Activated CD8-positive, alpha-beta T cell treated with anti-CD3 and anti-CD28 coated beads for 36 hours (primary cell): ENCODE measurements around the gene CEP104. TPM values are rescaled to one million over a fixed set of nuclear protein-coding genes. Genes with fewer than 3 reads are reported as not detected.

Source experiments
- ATAC-seq: fragments of 200-7000 bp; cut with Tn5 transposase; one replicate; pipeline ENCODE4 v1.10.0; 2021; ENCODE audit warnings: mild to moderate bottlenecking, moderate library complexity
- CTCF ChIA-PET: fragments of 350-600 bp; sonication (Branson Sonifier 250); formaldehyde crosslinking; loops from one replicate; lab custom pipeline; 2021; ENCODE audit warnings: antibody characterized with exemption; lab: Charles Lee
- POLR2A ChIA-PET: fragments of 350-600 bp; sonication (Branson Sonifier 250); formaldehyde crosslinking; loops from one replicate; lab custom pipeline; 2021; ENCODE audit warnings: antibody characterized with exemption; lab: Charles Lee
- DNase-seq: peaks from one replicate; pipeline ENCODE4 v3.0.0-alpha.2; 2020
- H3K27ac Mint-ChIP-seq: one replicate; pipeline ENCODE4 v1.8.0; 2021; ENCODE audit warnings: mild to moderate bottlenecking, mixed read lengths
- H3K27me3 Mint-ChIP-seq: one replicate; pipeline ENCODE4 v1.8.0; 2021; ENCODE audit warnings: mixed read lengths
- H3K36me3 Mint-ChIP-seq: one replicate; pipeline ENCODE4 v1.8.0; 2021; ENCODE audit warnings: low read depth, mixed read lengths
- H3K4me1 Mint-ChIP-seq: one replicate; pipeline ENCODE4 v1.8.0; 2021; ENCODE audit warnings: low read depth, mixed read lengths
- H3K4me3 Mint-ChIP-seq: one replicate; pipeline ENCODE4 v1.8.0; 2021; ENCODE audit warnings: mild to moderate bottlenecking, moderate library complexity, mixed read lengths
- H3K9me3 Mint-ChIP-seq: one replicate; pipeline ENCODE4 v1.8.0; 2021; ENCODE audit warnings: mixed read lengths
- intact Hi-C: fragments of 100-400 bp; cut with micrococcal nuclease; formaldehyde crosslinking; loops from one replicate; pipeline ENCODE4 v1.10.0; 2022
- total RNA-seq, 2 experiments: library from RNA; stranded (reverse); gene quantifications; one replicate each; pipeline ENCODE4 v1.2.3, GENCODE V29; 2021
- TF ChIP-seq, protein P1 (sequence below): fragments of 200-600 bp; IDR thresholded peaks from one replicate; pipeline ENCODE4 v1.8.0; 2022; ENCODE audit warnings: antibody characterized with exemption, mild to moderate bottlenecking

CEP104 gene
- total RNA-seq, 2 experiments from 2014 or later: 29.3 to 29.8 TPM

DNA sequence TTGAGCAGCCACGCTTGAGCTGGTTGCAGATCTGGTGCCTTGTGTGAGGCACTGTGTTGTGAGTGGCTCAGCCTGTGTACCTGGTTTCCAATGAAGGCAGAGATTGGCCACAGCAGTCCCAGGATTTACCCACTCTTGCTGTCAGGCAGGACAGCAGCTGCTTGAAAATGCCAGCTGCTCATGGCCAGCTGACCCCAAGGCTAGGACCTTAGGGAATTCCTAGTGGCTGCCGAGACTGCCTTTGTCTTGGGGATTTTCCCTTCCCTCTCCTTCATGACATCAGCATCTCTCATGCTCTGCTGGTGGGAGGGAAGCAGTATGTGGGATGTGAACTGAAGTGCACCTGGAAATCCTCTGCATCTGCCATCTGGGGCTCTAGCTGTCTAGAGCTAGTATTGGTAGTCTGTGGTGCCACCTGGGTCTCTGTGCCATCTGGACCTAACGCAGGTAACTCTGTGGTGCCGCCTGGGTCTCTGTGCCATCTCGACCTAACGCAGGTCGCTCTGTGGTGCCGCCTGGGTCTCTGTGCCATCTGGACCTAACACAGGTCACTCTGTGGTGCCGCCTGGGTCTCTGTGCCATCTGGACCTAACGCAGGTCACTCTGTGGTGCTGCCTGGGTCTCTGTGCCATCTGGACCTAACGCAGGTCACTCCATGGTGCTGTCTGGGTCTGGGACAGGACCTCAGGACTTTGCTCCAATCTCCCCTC is 56.9 kb downstream of the CEP104 start:
- intact Hi-C loops: no loop called here
- Mint-ChIP-seq H3K36me3 (peaks cover 3% of the 10 kb centered on the region), H3K4me1 (peaks cover 20% of the 10 kb centered on the region), H3K9me3 (no peaks in the 10 kb centered on the region), H3K27me3 (peaks cover 21% of the 10 kb centered on the region), H3K27ac (no peak overlapping the region), H3K4me3 (no peak overlapping the region)
- DNase-seq: no peak
- no peak for ATAC-seq
- CTCF ChIA-PET: interaction anchor here (1.5 kb wide), 2 partner anchors 26 to 27 kb away, joined by 3 to 5 read pairs; no protein-coding TSS in a partner anchor
- POLR2A ChIA-PET: interaction anchor here (0.6 kb wide), 1 partner anchor 70 kb away, joined by 3 read pairs; no protein-coding TSS in a partner anchor
- TF ChIP-seq, protein P1, sequence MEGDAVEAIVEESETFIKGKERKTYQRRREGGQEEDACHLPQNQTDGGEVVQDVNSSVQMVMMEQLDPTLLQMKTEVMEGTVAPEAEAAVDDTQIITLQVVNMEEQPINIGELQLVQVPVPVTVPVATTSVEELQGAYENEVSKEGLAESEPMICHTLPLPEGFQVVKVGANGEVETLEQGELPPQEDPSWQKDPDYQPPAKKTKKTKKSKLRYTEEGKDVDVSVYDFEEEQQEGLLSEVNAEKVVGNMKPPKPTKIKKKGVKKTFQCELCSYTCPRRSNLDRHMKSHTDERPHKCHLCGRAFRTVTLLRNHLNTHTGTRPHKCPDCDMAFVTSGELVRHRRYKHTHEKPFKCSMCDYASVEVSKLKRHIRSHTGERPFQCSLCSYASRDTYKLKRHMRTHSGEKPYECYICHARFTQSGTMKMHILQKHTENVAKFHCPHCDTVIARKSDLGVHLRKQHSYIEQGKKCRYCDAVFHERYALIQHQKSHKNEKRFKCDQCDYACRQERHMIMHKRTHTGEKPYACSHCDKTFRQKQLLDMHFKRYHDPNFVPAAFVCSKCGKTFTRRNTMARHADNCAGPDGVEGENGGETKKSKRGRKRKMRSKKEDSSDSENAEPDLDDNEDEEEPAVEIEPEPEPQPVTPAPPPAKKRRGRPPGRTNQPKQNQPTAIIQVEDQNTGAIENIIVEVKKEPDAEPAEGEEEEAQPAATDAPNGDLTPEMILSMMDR: no peak

DNA sequence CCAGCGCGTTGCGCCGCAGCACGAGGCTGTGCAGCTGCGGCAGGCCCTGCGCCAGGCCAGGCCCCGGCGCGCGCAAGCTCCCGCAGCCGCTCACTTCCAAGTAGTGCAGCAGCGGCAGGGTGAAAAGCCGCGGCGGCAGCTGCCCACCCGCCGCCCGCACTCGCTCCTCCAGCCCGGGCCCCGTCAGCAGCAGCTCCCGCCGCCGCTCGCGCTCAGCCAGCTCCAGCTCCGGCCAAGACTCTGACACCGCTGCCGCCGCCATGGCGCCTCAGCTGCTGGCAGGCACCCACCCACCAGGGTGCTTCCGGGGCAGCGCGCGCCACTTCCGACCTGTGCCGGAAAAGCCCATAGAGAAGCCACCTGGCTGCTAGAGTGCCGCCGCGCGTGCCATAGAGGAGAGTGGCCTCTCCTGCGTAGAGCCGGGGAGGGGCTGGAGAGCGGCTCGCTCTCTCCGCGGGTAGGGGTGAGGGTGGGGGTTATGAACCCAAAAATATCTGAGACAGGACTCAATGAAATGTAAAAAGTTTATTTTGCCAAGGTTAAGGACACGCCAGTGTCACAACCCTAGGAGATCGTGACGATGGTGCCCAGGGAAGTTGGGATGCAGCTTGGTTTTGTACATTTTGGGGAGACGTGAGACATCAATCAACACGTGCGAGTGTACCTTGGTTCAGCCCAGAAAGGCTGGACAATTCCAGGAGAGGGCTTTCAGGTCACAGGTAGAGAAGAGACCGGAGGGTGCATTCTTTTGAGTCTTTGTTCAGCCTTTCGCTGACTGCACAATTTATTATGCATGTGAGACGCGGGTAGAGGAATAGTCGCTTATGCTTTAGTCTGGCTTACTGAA is 60.6 kb downstream of the CEP104 start, which contains the start of gene LRRC47:
Gene LRRC47, minus strand, starts transcription at position 284 of the 847 bp plus-strand sequence. Its CDS starts 22 bp downstream, at position 262.
- POLR2A ChIA-PET: interaction anchor here (0.7 to 3.0 kb wide), 5 partner anchors 10 to 62 kb away, joined by 3 to 19 read pairs (median 4); no protein-coding TSS in a partner anchor
- peaks cover 7% of the 10 kb centered on the region for H3K36me3 Mint-ChIP-seq
- DNase-seq: peak; percentile 96
- no peaks in the 10 kb centered on the region for H3K9me3 Mint-ChIP-seq
- ATAC-seq: peak; percentile 99
- H3K4me1 Mint-ChIP-seq: peaks cover 43% of the 10 kb centered on the region
- peaks cover 6% of the 10 kb centered on the region for H3K27me3 Mint-ChIP-seq
- intact Hi-C loops: no loop called here
- peak within 1 kb of the TSS; percentile 82 for H3K4me3 Mint-ChIP-seq
- TF ChIP-seq, protein P1: no peak
- CTCF ChIA-PET: interaction anchor here (0.8 to 1.9 kb wide), 4 partner anchors 12 to 103 kb away, joined by 3 to 12 read pairs (median 4); partner anchors contain the start of gene C1orf174
- H3K27ac Mint-ChIP-seq: peak within 1 kb of the TSS; percentile 95

DNA sequence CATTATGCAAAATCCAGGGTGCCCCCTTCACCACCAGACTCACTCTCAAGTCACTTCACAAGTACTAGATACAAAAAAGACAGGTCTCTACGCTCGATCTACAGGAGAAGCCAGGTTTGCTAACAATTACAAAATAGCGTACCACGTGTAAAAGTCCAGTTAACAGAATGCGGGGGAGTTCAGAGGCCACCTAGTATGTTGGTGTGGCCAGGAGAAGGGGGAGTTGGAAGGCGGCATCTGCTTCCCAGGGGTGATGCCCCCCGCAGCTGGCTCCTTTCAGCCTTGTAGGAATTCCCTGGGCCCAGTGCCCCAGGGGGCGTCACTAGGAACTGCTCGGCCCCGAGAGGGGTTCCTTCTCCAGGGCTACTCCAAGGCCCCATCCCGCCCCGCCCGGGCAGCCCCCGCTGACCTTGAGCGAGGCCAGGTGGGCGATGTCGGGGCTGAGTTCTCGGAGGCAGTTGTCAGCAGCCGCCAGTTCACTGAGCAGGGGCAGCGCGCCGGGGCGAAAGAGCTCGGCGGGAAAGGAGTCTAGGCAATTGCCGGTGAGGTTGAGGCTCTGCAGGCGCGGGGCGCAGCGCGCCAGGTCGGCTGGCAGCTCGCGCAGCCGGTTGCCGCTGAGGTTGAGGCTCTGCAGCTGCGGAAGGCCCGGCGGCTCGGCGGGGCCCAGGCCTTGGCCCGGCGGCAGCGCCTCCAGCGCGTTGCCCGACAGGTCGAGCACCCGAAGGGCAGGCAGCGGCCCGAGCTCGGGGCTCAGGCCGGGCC is 61.4 kb downstream of the CEP104 start:
- no peak for DNase-seq
- H3K4me3 Mint-ChIP-seq: peak overlapping the region; percentile 81
- POLR2A ChIA-PET: interaction anchor here (0.7 to 3.0 kb wide), 5 partner anchors 9 to 27 kb away, joined by 3 to 19 read pairs (median 4); no protein-coding TSS in a partner anchor

DNA sequence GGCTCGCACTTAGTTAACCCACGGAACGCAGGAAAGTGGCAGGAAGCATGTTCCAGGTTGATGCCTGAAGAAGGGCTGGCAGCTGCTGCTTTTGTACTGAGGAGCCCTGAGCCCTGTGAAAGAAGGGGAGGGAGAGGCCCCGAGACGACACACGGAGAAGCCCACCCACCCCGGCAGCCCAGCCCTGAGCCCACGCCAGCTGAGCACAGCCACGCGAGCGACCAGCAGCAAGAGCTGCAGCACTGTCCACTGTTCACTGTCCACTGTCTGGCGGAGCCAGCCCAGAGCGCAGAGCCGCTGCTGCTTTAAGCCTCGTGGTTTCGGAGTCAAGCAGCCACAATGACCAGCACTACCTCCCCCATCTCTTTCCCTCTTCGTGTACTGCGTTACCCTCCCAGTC is 66.1 kb downstream of the CEP104 start:
- Mint-ChIP-seq H3K27ac (no peak overlapping the region), H3K27me3 (no peaks in the 10 kb centered on the region), H3K4me1 (peaks cover 40% of the 10 kb centered on the region), H3K9me3 (no peaks in the 10 kb centered on the region), H3K4me3 (no peak overlapping the region), H3K36me3 (peaks cover 14% of the 10 kb centered on the region)
- POLR2A ChIA-PET: no interaction called here
- TF ChIP-seq, protein P1: no peak
- CTCF ChIA-PET: no interaction called here
- ATAC-seq (no peak), DNase-seq (no peak)
- intact Hi-C loops: no loop called here

More for the DNA sequence above, 61.4 kb downstream of the CEP104 start:
- intact Hi-C loops: no loop called here
- Mint-ChIP-seq H3K27me3 (peaks cover 2% of the 10 kb centered on the region), H3K27ac (peak overlapping the region; percentile 50), H3K4me1 (peaks cover 35% of the 10 kb centered on the region), H3K9me3 (no peaks in the 10 kb centered on the region), H3K36me3 (peaks cover 7% of the 10 kb centered on the region)
- peak; percentile 11 for ATAC-seq
- TF ChIP-seq, protein P1: no peak
- CTCF ChIA-PET: interaction anchor here (0.8 to 1.9 kb wide), 4 partner anchors 13 to 104 kb away, joined by 3 to 12 read pairs (median 4); partner anchors contain the start of gene C1orf174
